HG03045 (cell line): ENCODE results near the gene HEBP1.

Source experiments
- ATAC-seq: cut with Tn5 transposase; IDR thresholded peaks from one replicate; pipeline ENCODE4 v1.9.1; 2021; ENCODE audit warnings: mild to moderate bottlenecking, moderate library complexity; ENCODE audit not compliant: unreplicated experiment

HEBP1 gene

DNA sequence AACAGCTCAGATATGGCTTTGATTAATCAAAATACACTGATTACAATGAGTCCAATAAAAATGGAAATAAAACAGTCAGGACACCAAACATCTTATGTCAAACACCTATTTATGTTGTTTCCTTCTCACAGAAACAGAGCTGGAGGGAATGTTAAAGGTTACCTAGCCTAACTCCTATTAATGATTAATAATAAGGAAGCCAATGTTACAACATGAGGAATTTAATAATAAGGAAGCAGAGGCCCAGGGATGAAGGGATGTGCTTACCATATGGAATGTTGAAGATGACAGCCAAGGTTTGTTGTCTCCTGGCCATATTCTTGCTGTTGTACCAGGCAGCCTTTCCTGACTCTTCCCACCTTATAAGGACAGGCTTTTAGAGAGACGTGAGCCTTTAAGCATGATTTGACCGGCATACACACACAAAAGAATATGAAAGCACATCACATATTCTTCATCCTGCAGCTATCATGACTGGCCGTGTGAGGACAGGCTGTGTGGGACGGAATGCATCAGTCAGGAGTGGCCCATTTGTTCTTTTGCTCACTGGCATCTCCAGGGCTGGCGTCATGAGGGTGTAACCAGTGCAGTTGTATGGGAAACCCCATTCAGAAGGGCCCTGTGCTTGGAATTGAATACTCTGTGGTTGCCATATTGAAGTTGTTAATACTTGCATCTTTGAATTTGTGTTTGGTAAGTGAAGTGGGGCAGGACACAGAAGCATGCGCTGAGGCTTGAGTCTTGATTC is 45.0 kb downstream of the HEBP1 start:
- no peak for ATAC-seq

DNA sequence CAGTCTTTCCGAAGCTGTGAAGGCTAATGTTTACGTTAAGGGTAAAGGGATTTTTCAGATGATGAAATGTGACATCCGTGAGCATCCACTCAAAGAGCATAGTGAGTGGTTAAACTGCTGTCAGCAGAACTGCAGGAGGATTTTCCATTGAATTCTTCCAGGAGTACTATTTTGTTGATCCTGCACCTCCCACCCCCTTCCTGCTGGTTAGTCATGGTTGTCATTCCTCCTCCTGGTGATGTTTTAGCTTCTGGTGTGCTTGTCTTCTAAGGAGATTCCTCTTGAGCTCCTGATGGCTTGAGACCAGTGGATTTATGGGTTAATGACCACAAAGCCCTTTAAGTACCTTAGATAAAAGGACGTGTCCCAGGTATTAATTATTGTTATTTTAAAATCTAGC is 45.7 kb downstream of the HEBP1 start:
- ATAC-seq, result no peak

DNA sequence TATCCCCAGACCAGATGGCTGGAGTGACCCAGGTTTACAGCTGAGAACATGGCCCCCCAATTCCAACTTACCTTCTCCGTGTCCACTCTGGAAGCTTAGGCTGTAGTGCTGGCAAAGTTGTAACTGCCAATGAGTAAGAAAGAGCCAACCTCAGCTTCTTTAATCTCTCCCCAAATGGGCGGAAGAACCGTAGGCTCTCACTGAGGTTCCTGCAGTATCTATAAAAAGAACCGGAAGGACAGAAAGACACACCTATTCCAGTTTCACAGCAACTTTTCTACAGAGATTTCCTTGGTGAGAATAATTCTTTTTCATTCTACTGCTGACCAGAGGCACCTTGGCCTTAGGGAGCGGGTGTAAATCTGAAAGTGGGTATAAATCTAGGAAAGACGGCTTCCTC is 48.0 kb downstream of the HEBP1 start, which contains the start of gene GPRC5D:
Gene GPRC5D, minus strand, starts transcription at position 135 of the 400 bp plus-strand sequence. CDS start 1,786 bp downstream, outside the sequence.
- ATAC-seq, result no peak

DNA sequence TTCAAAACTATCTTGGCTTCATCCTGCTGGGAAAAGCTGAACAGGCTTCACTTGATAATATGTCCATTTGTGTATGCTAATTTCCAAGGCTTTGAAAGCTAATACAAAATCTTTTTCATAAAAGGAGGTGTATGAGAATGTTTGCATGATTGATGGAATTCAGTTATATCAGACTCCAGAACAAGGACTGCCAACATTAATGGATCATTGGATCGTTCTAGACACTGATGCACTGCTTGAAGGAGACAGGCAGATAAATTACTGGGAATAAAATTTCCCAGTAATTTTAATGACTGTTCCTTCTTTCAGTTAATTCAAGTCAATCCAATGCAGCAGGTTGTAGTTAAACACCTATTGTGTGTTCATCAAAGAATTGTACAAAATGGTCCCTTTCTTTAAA is 48.6 kb downstream of the HEBP1 start:
- ATAC-seq, result no peak

DNA sequence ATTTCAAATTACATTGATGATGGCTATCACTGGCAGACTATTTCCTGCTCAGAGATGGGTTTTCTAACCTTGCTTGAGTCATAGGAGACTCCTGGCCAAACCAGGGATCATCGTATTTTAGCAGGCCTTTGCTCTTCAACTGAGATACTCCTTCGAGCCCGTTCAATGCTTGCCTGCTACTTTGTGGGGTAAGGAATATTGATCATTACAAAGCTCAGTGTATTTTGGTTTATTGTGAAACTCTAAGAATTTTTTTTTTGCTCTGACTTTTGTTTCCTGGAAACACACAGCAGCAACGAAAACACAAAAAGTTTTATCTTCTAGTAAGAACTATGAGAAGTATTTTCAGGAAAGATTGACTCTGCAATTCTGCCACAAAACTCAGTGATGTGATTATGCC is 52.2 kb downstream of the HEBP1 start:
- no peak for ATAC-seq

DNA sequence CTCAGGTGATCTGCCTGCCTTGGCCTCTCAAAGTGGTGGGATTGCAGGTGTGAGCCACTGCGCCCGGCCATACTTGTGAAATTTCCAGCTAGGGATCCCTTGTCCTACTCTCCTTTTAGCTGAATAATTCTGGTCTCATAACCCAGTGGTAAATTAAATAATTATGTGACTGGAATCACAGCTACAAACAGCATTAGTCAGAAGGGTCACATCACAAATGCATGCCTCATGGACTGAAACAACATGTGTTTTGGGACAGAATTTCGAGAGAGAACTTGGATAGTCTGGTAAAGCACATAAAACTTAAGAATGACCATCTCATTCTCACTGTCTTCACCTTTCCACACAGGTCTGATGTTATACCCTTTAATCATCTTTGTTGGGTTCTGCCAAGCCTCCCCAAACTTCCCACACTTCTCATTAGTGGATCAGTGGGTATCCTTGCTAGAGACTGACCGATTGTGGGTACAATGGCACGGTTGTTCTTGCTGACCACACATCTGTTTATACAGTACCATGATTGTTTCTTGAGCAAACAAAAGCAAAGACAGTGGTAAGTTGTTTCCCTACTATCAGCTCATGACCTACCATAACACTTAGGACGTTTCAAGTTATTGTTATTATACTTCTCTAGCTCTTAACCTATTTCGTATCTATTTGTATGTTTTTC is 53.2 kb downstream of the HEBP1 start:
- ATAC-seq, result no peak

DNA sequence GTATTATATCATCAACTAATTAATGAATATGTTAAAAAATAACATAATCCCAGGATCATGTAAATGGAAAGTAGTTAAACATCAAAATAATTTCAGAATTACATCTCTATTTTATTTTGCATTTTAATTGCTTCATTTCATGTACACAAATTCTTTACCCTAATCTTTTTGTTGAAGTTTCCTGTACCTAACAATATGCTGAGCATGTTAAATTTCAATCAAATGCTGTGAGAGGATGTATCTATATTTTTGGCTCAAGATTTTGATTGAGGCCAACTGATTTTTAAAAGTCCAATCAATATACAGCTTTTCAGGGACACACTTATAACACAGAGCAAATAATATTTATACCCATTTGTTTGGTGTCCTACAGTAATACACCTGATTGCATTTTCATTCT is 54.5 kb downstream of the HEBP1 start:
- no peak for ATAC-seq

DNA sequence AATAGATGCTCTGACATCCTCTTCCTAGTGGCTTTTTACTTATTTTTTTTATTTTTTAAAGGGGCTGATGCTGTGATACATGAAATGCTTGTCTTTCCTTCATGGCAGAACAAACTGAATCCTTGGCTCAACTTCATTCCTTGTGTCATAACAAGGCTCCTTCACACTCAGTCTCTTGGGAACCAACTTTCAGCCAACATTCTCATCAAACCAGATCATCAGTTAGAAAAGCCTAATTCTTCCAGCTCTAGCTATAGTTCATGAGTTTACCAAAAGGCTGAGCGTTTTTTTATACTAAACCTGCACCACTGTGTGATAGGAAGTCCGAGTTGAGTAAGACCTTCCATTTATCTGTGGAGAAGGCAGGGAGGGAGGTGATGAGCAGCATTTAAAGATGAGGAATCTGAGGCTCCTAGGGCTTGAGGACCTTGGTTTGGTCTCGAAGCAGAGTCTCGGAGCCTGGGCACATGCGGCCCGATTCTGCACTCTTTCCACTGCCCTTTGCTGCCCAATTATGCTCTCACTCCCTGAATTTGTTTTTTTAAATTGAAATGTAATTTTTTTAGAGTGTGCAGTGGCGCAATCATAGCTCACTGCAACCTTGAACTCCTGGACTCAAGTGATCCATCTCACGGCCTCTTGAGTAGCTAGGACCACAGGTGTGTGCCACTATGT is 56.3 kb downstream of the HEBP1 start:
- no peak for ATAC-seq

DNA sequence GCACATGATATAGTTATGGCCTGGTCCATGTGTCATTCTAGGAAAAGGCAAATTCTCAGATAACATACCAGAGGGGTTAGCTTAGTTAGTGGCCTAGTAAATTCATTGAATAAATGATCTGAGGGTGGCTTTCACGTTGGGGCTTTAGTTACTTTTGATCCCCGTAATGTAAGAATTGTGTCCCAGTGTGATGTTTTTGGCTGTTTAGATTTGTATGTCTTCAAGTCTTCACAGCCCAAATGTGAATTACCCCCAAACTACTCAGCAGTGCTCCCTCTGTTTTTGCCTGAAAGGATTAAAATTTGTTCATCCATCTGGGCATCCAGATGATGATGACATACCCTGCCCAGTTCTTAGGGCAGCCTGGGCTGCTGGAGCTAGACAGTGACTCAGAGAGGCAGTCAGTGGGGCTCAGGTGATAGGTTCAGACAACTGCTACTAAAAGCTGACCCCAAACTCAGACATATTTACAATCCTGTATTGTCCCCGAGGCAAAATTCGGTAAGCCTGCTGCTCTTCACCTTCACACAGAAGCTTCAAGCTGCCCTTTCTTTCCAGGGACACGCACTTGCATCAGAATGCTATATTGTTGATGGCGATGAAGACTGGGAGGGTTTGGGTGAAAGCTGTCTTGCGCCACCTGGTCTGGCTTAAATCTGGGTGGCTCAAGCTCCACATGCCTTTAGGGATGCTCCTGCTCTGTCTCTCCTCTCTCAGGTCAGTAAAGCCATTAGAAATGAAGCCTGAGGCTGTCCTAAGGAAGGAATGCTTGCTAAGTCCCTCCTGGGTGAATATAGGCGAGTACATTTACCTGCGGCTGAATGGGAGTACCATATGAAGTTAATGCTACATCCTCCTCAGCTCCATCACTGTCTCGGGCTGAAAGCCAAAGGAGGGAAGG is 58.4 kb downstream of the HEBP1 start:
- no peak for ATAC-seq

DNA sequence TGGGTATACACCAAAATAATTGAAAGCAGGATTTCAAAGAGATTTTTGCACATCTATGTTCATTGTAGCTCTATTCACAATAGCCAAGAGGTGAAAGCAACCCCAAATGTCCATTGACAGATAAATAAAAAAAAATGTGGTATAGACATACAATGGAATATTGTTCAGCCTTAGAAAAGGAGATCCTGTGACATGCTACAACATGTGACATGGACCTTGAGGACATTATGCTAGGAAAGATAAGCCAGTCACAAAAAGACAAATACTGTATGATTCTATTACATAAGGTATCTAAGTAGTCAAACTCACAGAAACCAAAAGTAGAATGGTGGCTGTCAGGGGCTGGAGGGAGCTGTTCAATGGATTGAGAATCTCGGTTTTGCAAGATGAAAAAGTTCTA is 60.2 kb downstream of the HEBP1 start:
- no peak for ATAC-seq

DNA sequence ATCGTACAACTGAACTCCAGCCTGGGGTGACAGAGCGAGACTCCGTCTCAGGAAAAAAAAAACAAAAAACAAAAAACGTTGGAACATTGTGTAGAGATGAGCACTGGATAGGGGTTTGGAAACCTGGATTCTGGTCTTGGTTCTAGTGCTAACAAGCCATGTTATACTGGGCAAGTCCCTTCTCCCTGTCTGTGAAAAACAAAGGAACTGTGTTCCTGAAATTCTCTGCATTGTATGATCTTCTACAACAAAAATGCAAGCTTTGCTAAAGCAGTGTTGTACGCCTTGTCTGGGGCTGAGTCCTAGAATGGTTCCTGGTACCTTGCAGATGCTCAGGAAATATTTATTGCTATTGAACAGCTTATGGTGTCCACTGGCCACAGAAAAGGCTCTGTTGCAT is 61.5 kb downstream of the HEBP1 start:
- no peak for ATAC-seq

DNA sequence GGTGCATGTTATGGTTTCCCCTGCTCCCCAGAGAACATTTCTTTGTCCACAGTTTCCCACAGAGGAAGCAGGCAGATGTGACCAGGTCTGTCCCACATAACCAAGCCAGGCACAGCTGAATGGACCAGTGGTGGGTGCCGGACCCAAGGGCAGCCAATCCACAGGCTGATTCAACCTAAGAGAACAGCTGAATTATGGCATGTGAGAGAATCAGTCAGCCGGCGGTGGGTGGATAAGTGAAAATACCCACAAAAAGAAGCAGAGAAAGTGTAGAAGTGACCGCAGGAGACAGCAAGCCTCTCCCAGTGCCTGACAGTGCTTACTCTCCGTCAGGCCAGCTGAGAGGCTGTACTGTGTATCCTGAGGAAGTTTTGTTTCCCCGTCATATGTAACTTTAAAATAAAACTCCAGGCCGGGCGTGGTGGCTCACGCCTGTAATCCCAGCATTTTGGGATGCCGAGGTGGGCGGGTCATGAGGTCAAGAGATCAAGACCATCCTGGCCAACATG is 63.0 kb downstream of the HEBP1 start:
- ATAC-seq, result no peak

DNA sequence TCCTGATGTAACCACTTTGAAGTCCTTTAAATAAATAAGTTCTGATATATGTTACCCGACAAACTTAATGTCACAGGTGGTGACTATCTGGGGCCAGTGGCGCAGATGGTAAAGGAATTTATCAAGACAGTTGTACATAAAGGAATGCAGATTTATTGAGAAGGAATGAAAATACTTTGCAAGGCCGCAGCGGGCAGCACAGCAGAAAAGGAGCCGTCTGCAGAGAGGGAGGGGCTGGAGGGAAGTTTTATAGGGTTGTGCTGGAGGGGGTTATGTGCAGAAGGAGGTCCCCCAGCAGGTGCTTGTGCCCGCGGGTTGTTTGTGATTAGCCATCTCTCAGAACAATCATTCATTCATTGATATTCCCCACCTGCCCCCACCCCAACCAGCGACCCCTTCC is 65.5 kb downstream of the HEBP1 start:
- no peak for ATAC-seq

DNA sequence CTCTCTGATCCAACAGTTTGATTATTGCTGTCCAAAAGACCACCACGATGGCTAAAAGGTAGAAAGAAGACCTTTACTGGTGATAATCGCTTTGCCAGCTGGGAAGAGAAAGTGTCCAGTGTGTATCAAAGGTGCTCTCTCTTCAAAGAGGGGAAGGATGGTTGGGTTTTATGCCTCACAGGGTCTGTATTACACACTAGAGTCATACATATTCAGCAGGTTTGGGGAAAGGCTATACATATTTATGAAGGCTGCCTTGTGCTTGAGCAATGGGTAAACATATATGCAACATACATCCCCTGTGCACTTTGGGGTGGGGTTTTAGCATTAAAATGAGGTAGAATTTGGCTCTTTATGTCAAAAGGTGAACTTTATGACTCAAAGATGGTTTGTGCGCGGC is 66.3 kb downstream of the HEBP1 start:
- ATAC-seq, result no peak

DNA sequence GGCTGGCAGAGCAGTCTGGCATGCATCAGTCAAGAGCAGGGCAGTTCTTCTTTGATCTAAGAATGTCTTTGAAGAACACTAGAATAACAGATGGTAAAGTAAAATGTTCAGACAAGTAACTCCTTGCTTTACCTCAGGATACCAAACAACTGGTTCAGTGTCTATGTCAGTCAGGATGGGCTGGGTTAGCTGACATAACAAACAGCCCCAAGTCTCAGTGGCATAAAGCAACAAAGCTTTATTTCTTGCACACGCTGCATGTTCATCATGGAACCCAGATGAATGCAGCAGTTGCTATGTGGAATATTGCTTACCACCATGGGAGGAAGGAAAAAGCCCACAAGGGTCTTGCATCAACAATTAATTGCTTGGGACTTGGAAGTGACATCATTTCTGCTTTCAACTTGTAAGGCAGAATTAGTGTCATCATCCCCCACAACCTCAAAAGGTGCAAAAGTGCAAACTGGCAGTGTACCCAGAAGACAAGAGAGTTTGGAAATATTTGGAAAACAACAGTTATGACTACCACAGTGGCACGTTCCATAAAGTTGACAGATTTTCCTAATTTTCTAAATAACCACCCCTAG is 69.3 kb downstream of the HEBP1 start:
- ATAC-seq, result no peak

DNA sequence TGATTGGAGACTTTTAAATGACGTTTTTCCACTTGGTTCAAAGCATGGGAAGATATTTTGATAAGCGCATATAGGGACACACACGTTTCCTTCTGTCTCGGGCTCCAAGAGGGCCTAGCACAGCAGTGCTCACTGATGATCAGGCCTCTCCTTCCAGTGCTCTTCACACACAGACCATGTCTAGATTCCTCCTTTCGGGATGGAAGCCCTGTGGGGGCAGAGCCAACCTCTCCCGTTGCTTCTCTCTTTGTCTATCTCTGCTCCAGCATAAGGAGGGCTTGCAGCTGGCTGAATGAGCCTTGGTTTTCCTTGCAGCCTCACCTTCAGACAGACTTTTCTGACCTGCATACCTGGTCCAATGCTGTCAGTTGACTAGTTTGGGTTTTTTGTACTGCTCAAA is 70.4 kb downstream of the HEBP1 start:
- no peak for ATAC-seq

DNA sequence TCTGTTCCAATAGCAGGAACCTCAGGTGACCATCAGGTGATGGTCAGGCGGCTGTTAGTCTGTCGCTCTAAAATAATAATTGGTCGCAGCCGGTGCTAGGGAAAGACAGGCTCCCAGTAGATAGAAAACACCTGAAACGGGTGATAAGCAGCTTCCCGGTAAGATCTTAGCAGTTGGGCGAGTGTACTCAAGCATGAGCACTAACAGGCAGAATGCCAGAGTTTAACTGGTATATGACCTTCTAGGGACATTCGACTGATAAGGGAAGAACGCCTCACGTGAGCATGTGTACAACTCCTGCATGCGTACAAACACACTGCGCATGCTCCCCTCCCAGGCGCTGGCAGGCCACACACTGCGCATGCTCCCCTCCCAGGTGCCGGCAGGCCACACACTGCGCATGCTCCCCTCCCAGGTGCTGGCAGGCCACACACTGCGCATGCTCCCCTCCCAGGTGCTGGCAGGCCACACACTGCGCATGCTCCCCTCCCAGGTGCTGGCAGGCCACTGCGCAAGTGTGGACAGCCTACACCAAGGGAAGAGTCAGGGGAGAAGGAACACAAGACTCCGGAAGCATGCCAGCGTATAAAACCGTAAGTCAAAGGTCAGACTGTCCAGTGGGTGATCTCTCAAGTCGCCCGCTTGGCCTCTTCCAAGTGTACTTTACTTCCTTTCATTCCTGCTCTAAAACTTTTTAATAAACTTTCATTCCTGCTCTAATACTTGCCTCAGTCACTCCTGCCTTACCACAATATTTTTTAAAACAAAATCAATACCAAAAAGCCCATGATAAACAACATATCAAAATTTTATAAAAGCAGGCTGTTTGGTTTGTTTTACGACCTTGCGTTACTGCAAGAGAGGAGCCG is 72.6 kb downstream of the HEBP1 start:
- ATAC-seq, result peak; percentile 69

DNA sequence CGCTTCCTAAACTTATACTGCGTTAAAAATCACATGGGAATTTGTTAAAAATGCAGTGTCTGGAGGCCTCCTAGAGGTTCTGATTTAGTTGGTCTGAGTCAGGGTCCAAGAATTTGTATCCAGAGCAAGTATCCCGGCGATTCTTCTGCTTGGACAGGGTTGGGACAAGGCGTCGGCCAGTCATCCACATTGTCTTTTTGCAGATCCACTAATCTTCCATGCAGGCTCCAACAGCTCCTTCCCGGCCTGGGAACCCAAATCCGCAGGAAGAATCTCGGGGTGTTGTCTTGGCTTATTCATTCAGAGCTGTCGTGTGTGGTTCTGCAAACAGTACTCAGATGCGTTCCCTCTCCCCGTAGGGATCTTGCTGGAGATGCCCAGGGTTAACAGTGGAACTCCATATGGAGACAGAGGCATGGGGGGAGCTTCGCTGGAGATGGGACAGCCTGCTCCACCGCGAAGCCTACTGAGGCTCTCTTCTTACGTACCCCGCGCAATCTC is 73.4 kb downstream of the HEBP1 start:
- ATAC-seq, result no peak

DNA sequence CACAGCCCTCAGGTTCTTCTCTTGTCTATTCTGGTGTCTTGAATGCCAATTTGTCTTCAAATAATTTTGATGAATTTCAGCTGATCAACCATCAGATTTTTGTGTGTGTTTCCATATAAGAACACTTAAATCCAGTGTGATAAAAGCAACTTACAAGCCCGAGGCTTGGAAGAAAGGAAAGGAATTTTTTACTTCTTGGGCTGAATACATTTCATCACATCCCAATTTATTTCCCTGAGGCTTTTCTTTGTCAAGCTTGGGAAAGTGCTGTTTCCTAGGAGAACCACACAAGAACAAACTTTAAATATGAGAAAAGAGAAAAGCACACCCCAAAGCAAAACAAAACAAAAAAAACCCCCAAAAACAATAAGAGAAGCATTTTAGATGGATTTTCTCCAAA is 74.7 kb downstream of the HEBP1 start:
- ATAC-seq, result no peak
